ENCODE data around the gene VPS13D. TPM values are rescaled to one million over a fixed set of nuclear protein-coding genes. Genes with fewer than 3 reads are reported as not detected.

Gene VPS13D
- total and polyA plus RNA-seq, 2 donors (not counting 3 experiments of a cell fraction or from before 2014, with no cell fraction given) = 13.6 to 48.5 TPM

- H3K27me3 ChIP-seq (ENCODE audit: control insufficient read depth in 2 of 2, insufficient read depth in 2 of 2, low read length in 2 of 2) = no peaks in the 10 kb centered on the region
- no peak for FAIRE-seq
- no peak overlapping the region for H3K9ac ChIP-seq (replicated peaks; ENCODE audit: extremely low read depth, insufficient read depth, low read length)
- H3K4me3 ChIP-seq (replicated peaks in 1 of 3; ENCODE audit: insufficient read depth in 1 of 3, low read depth in 1 of 3, low read length in 3 of 3) = no peak overlapping the region
- intact Hi-C loops (cut with micrococcal nuclease) = no loop called here
- no TSS peak for BruUV-seq (replicated peaks)
- dilution Hi-C loops (cut with MboI; ENCODE audit: extremely low pct_ligation_motif_present, low sequenced_read_pairs) = no loop called here
- H3K4me2 ChIP-seq (ENCODE audit: insufficient read depth, low read length) = no peak overlapping the region
- no peak overlapping the region for H2AFZ ChIP-seq (ENCODE audit: low read depth, low read length)
- H4K20me1 ChIP-seq (replicated peaks; ENCODE audit: control insufficient read depth, extremely low read depth, insufficient read depth, low read length) = no peaks in the 10 kb centered on the region
- H3K79me2 ChIP-seq (ENCODE audit: control insufficient read depth, insufficient read depth, low read length) = no peaks in the 10 kb centered on the region
- ChIA-PET POLR2A (no interaction called here), CTCF (interaction anchor here (1.0 to 2.8 kb wide), 3 partner anchors 8 to 27 kb away, joined by 3 to 7 read pairs (median 6); no protein-coding TSS in a partner anchor)
- no peak overlapping the region for H3K27ac ChIP-seq (ENCODE audit: insufficient read depth, low read depth, low read length)
- TF ChIP-seq EZH2 (IDR thresholded peaks at IDR 0.05; ENCODE audit: borderline replicate concordance, low read depth, low read length, severe bottlenecking) (no peak), JUN (IDR thresholded peaks at IDR 0.05; ENCODE audit: borderline replicate concordance, insufficient read depth, insufficient read length, low read depth) (no peak), FOS (IDR thresholded peaks at IDR 0.05; ENCODE audit: borderline replicate concordance, insufficient read depth, low read length) (no peak), POLR2A (IDR thresholded peaks at IDR 0.05; ENCODE audit: low read depth, low read length) (no peak), GATA2 (IDR thresholded peaks at IDR 0.05; ENCODE audit: insufficient read depth, insufficient read length, low read depth, low read length) (no peak)
- H3K36me3 ChIP-seq (ENCODE audit: control insufficient read depth in 2 of 2, extremely low read depth in 1 of 2, insufficient read depth in 2 of 2, low read length in 2 of 2) = no peaks in the 10 kb centered on the region
- H3K9me1 ChIP-seq (replicated peaks; ENCODE audit: control insufficient read depth, extremely low read depth, insufficient read depth, low read length) = no peaks in the 10 kb centered on the region
- peaks cover 42% of the 10 kb centered on the region for H3K4me1 ChIP-seq (ENCODE audit: control insufficient read depth, extremely low read depth, insufficient read depth, low read length)
- no peak for DNase-seq (ENCODE audit: low read depth, low spot score)
- no peaks in the 10 kb centered on the region for H3K9me3 ChIP-seq (replicated peaks; ENCODE audit: control insufficient read depth, insufficient read depth, low read length)
These were observed 220.4 kb downstream of the VPS13D start for GRCh38 chr1:12450090-12450755.

GRCh38 chr1:12450756-12451559 lies 221.1 kb downstream of the VPS13D start:
- H4K20me1 ChIP-seq (replicated peaks; ENCODE audit: control insufficient read depth, extremely low read depth, insufficient read depth, low read length) = no peaks in the 10 kb centered on the region
- ChIA-PET POLR2A (no interaction called here), CTCF (interaction anchor here (1.0 to 2.8 kb wide), 3 partner anchors 9 to 27 kb away, joined by 3 to 7 read pairs (median 6); no protein-coding TSS in a partner anchor)
- DNase-seq (ENCODE audit: low read depth, low spot score) (peak; percentile 69), FAIRE-seq (no peak)
- H3K4me3 ChIP-seq (replicated peaks in 1 of 3; ENCODE audit: insufficient read depth in 1 of 3, low read depth in 1 of 3, low read length in 3 of 3) = no peak overlapping the region
- TF ChIP-seq MAX (IDR thresholded peaks at IDR 0.05; ENCODE audit: insufficient read depth, insufficient read length) = no peak
- H3K36me3 ChIP-seq (ENCODE audit: control insufficient read depth in 2 of 2, extremely low read depth in 1 of 2, insufficient read depth in 2 of 2, low read length in 2 of 2) = no peaks in the 10 kb centered on the region
- no peaks in the 10 kb centered on the region for H3K9me3 ChIP-seq (replicated peaks; ENCODE audit: control insufficient read depth, insufficient read depth, low read length)
- intact Hi-C loops (cut with micrococcal nuclease) = no loop called here
- dilution Hi-C loops (cut with MboI; ENCODE audit: extremely low pct_ligation_motif_present, low sequenced_read_pairs) = no loop called here
- H3K4me1 ChIP-seq (ENCODE audit: control insufficient read depth, extremely low read depth, insufficient read depth, low read length) = peaks cover 49% of the 10 kb centered on the region
- H3K9me1 ChIP-seq (replicated peaks; ENCODE audit: control insufficient read depth, extremely low read depth, insufficient read depth, low read length) = no peaks in the 10 kb centered on the region
- no peaks in the 10 kb centered on the region for H3K27me3 ChIP-seq (ENCODE audit: control insufficient read depth in 2 of 2, insufficient read depth in 2 of 2, low read length in 2 of 2)
- no peak overlapping the region for H3K4me2 ChIP-seq (ENCODE audit: insufficient read depth, low read length)
- H3K79me2 ChIP-seq (ENCODE audit: control insufficient read depth, insufficient read depth, low read length) = no peaks in the 10 kb centered on the region
- H2AFZ ChIP-seq (ENCODE audit: low read depth, low read length) = no peak overlapping the region
- H3K9ac ChIP-seq (replicated peaks; ENCODE audit: extremely low read depth, insufficient read depth, low read length) = no peak overlapping the region
- no peak overlapping the region for H3K27ac ChIP-seq (ENCODE audit: insufficient read depth, low read depth, low read length)
- BruUV-seq (replicated peaks) = no TSS peak

All from endothelial cell of umbilical vein (primary cell).